ENCODE results near the gene COX4I1.

- no peak for TF ChIP-seq FOXM1 (IDR thresholded peaks at IDR 0.05; ENCODE audit: borderline replicate concordance)
- no peak for TF ChIP-seq PKNOX1 (IDR thresholded peaks at IDR 0.05)
- TF ChIP-seq ELF4 (IDR thresholded peaks at IDR 0.05): no peak
- no peak for TF ChIP-seq L3MBTL2 (conservative IDR thresholded peaks at IDR 0.05)
- TF ChIP-seq HDGF (IDR thresholded peaks at IDR 0.05; ENCODE audit: borderline replicate concordance): no peak
- no peak for TF ChIP-seq FOXA1 (IDR thresholded peaks at IDR 0.05)
- TF ChIP-seq TARDBP (IDR thresholded peaks at IDR 0.05): no peak
- no peak for TF ChIP-seq ZNF384 (IDR thresholded peaks at IDR 0.05)
- no peak for TF ChIP-seq NFRKB (IDR thresholded peaks at IDR 0.05)
- TF ChIP-seq BHLHE40 (IDR thresholded peaks at IDR 0.05; ENCODE audit: borderline replicate concordance): no peak
Observed at GRCh38 chr16:85850344-85850880, 50.9 kb downstream of the COX4I1 start.

Measured in HEK293T (cell line).